Measurements from ENCODE around the gene NPR3. TPM values are rescaled to one million over a fixed set of nuclear protein-coding genes. Genes with fewer than 3 reads are reported as not detected.
A peak's percentile ranks its signal among the peaks of the same experiment; 100 is the strongest.

Gene NPR3
- total RNA-seq, 4 donors from 2014 or later: 7.9 to 31.3 (median 13.0) TPM

DNA sequence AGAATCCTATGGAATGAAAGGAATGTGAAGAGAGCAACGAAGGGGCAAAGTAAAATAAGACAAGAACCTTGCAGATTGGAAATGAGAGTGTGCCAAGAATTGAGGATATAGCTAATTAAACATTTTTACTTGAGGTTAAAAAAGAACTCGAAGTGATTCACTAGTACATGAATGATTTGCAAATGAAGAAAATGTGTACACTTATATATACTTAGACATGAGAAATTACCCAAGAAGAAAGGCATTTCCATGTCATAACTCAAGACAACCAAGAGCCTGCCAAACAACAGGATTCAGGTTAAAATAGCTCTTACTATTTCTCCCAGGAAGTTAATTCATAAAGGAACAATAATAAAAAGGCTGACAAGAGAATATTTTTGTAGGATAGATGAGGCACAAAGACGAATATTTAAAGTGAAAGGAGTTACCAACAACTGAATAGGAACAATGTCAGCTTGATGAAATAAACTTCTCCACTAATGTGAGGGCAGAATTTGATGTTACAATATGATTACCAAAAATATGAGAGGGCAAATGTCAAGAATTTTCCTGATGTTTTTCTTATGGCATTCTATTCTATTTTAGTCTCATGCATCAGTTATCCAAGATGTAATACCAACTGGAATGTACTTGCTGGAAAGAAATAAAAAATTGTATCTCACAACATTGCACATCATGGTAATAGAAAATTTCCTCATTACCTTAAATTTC, 18.9 kb upstream of the NPR3 start:
- intact Hi-C loops (cut with DNase I): no loop called here
- peaks cover 0 to 6% (median 0%) of the 10 kb centered on the region in 3 donors for H3K4me1 ChIP-seq

DNA sequence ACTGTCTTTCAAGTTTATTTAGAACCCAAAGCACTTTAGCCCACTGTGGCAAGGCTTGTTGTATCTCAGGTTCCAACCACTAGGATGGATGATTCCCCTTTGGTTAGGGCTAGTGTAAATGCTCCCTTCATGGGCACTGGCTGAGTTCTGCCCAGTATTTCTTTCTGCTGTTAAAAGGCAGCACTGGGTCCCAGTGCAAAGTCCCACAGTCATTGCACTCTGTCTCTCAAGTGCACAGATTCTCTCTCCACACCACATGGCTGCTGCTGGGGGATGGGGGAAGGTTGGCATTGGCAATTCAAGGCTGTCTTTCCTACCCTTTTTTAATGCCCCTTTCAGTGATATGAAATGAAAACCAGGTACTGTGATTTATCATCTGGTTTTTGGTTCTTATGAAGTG, 7.2 kb upstream of the NPR3 start:
- Histone ChIP-seq H3K27me3 (peaks cover 0 to 9% (median 0%) of the 10 kb centered on the region in 4 donors), H3K9me3 (no peaks in the 10 kb centered on the region), H3K4me3 (no peak overlapping the region), H3K36me3 (no peaks in the 10 kb centered on the region), H3K4me1 (no peaks in the 10 kb centered on the region), H3K27ac (no peak overlapping the region)
- DNase-seq: no peak
- intact Hi-C loops (cut with DNase I): loop anchor here (10.0 kb wide), 1 partner anchor 211 kb away; no protein-coding TSS in a partner anchor
- TF ChIP-seq, protein P1, sequence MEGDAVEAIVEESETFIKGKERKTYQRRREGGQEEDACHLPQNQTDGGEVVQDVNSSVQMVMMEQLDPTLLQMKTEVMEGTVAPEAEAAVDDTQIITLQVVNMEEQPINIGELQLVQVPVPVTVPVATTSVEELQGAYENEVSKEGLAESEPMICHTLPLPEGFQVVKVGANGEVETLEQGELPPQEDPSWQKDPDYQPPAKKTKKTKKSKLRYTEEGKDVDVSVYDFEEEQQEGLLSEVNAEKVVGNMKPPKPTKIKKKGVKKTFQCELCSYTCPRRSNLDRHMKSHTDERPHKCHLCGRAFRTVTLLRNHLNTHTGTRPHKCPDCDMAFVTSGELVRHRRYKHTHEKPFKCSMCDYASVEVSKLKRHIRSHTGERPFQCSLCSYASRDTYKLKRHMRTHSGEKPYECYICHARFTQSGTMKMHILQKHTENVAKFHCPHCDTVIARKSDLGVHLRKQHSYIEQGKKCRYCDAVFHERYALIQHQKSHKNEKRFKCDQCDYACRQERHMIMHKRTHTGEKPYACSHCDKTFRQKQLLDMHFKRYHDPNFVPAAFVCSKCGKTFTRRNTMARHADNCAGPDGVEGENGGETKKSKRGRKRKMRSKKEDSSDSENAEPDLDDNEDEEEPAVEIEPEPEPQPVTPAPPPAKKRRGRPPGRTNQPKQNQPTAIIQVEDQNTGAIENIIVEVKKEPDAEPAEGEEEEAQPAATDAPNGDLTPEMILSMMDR (IDR thresholded peaks at IDR 0.05): no peak
- no peak for TF ChIP-seq POLR2A (IDR thresholded peaks at IDR 0.05)

More for the DNA sequence above, 18.9 kb upstream of the NPR3 start:
- Histone ChIP-seq H3K27me3 (peaks cover 0 to 3% (median 0%) of the 10 kb centered on the region in 4 donors), H3K27ac (no peak overlapping the region), H3K9me3 (no peaks in the 10 kb centered on the region), H3K36me3 (no peaks in the 10 kb centered on the region), H3K4me3 (no peak overlapping the region)
- TF ChIP-seq, protein P1 (IDR thresholded peaks at IDR 0.05): no peak
- TF ChIP-seq POLR2A (IDR thresholded peaks at IDR 0.05): no peak
- no peak for DNase-seq
- WGBS, 2 donors: 22 to 24% methylated on average over 3 of the region's 3 CpGs

DNA sequence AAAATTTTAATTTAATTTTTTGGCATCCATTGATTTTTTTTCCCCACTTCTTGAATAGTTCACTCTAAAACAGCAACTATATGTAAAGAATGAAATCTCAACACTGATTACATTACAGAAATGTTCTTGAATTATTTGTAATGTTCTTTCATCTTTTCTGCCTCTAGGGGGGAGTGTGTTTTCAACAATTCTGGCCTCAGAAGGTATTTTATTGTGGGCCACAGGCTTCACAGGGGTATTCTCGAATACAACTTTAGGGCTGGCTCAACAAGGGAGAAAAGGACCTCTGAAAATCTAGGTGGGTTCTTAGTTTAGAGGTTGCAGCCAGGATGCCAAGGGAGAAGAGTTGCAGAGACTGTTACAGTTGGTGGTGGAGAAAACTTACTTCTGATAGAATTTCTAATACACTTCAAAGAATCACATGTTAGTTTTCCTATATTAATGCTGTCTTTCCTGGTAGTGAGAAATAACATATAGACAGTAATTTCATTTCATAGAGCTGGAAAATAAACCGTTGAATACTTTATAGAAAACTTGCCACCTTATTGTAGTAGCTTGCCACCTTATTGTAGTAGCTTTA, 3.6 kb upstream of the NPR3 start:
- 23 to 34% methylated on average over 2 of the region's 2 CpGs for WGBS, 2 donors
- TF ChIP-seq POLR2A (IDR thresholded peaks at IDR 0.05): no peak
- TF ChIP-seq, protein P1 (IDR thresholded peaks at IDR 0.05): peak; percentile 13 to 59 (median 41)
- peaks cover 0 to 35% (median 0%) of the 10 kb centered on the region in 4 donors for H3K27me3 ChIP-seq
- intact Hi-C loops (cut with DNase I): loop anchor here (10.0 kb wide), 1 partner anchor 207 kb away; no protein-coding TSS in a partner anchor
- no peaks in the 10 kb centered on the region for H3K36me3 ChIP-seq
- no peak overlapping the region for H3K27ac ChIP-seq
- no peak overlapping the region for H3K4me3 ChIP-seq
- peaks cover 7 to 33% (median 10%) of the 10 kb centered on the region in 3 donors for H3K4me1 ChIP-seq
- no peak for DNase-seq
- H3K9me3 ChIP-seq: no peaks in the 10 kb centered on the region

DNA sequence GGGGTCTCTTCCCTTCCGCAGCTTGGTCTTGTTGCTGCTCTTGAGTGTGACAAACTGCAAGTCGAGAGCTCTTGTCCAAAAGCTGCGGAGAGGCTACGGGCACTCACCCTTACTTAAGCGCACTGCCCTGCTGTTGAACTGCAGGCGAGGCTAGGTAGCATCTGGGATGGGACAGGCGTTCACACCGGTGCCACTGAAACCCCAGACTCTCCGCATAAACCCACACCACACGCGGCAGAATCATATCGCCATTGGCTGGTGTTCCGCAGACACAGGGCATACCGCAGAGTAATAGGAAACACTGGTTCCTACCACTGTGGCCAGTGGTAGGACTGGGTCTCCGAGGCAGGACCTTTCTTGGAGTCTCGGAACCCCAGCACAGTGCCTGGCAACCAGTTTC, 2.2 kb upstream of the NPR3 start:
- Histone ChIP-seq H3K4me3 (no peak overlapping the region), H3K27ac (no peak overlapping the region), H3K27me3 (peaks cover 0 to 49% (median 0%) of the 10 kb centered on the region in 4 donors), H3K4me1 (peaks cover 12 to 47% (median 16%) of the 10 kb centered on the region in 3 donors), H3K9me3 (no peaks in the 10 kb centered on the region), H3K36me3 (no peaks in the 10 kb centered on the region)
- intact Hi-C loops (cut with DNase I): loop anchor here (10.0 kb wide), 1 partner anchor 206 kb away; no protein-coding TSS in a partner anchor
- TF ChIP-seq, protein P1 (IDR thresholded peaks at IDR 0.05): no peak
- TF ChIP-seq POLR2A (IDR thresholded peaks at IDR 0.05): no peak
- WGBS, 2 donors: 74 to 89% methylated on average over 7 to 14 of the region's 16 CpGs
- DNase-seq: no peak
